ENCODE measurements around the gene SQSTM1. TPM values are rescaled to one million over a fixed set of nuclear protein-coding genes. Genes with fewer than 3 reads are reported as not detected.

The SQSTM1 gene
- total and polyA plus RNA-seq, 9 of the 15 experiments (the other 6 are each of a cell fraction or from before 2014, with no cell fraction given) = 5.6 to 148 (median 64.0) TPM

DNA sequence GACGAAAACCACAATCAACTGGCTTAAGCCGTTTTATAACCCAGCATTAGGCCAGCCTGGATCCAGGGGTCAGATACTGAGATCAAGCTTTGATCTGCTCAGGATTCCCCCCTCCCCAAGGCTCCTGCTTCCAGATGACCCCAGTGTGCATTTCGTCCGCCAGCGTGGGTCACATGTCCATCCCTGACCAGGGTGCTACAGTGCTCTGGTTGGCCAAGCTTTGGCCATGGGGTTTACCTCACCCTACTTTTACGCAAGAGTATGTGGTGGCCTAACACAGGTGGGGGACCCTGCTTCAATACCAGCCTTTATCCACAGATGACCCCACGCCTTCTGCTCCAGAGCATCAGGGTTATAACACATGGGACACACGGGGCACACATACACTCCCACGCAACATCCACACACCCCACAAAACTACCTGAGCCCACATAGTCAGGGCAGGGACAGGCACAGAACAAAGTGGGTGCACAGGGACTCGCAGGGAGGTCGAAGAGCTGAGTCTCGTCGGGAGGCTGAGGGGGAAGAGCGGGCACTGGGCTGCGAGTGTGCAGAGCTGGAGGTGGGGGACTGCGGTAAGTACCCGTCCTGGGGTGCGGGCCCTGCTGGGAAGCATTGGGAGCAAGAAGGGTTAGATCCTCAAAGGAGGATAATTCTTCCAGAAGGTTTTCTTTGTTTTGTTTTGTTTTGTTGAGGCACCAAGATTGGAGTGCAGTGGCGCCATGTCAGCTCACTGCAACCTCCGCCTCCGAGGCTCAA is 5.0 kb upstream of the SQSTM1 start:
- BruUV-seq (replicated peaks) = no TSS peak
- FAIRE-seq = no peak
- H3K9ac ChIP-seq (ENCODE audit: insufficient read depth in 1 of 2, low read depth in 2 of 2, low read length in 2 of 2) = no peak overlapping the region
- H3K4me2 ChIP-seq (ENCODE audit: insufficient read depth, low read length) = no peak overlapping the region
- DNase-seq (ENCODE audit: extremely low read depth in 1 of 4, low spot score in 3 of 4) = no peak
- ChIA-PET CTCF (ENCODE audit: low intra/inter-chr PET ratio) (no interaction called here), POLR2A (interaction anchor here (0.7 to 1.6 kb wide), 2 partner anchors 12 to 28 kb away, joined by 3 to 4 read pairs; no protein-coding TSS in a partner anchor)
- peaks cover 38% of the 10 kb centered on the region; the same call in 2 of the 3 replicates for H3K36me3 ChIP-seq (ENCODE audit: control insufficient read depth, insufficient read depth, low read length)
- WGBS (ENCODE audit: insufficient coverage, low coverage, missing lambda C conversion rate) = 96% methylated on average over 16 of the region's 21 CpGs
- H3K9me1 ChIP-seq (ENCODE audit: control insufficient read depth, insufficient read depth, low read length) = no peaks in the 10 kb centered on the region
- no peaks in the 10 kb centered on the region for H4K20me1 ChIP-seq (replicated peaks; ENCODE audit: control insufficient read depth, insufficient read depth, low read length)
- no peaks in the 10 kb centered on the region for H3K9me3 ChIP-seq (replicated peaks; ENCODE audit: control insufficient read depth, insufficient read depth, low read depth, low read length)
- H3K27ac ChIP-seq (ENCODE audit: extremely low read depth, low read depth, low read length) = no peak overlapping the region; the same call in 2 of the 3 replicates
- no peaks in the 10 kb centered on the region for H3K27me3 ChIP-seq (ENCODE audit: control insufficient read depth in 2 of 2, insufficient read depth in 2 of 2, low read length in 2 of 2)
- H2AFZ ChIP-seq (ENCODE audit: low read depth, low read length) = no peak overlapping the region
- no peak overlapping the region for H3K4me3 ChIP-seq
- ATAC-seq = no peak
- TF ChIP-seq, protein P1, sequence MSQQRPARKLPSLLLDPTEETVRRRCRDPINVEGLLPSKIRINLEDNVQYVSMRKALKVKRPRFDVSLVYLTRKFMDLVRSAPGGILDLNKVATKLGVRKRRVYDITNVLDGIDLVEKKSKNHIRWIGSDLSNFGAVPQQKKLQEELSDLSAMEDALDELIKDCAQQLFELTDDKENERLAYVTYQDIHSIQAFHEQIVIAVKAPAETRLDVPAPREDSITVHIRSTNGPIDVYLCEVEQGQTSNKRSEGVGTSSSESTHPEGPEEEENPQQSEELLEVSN (IDR thresholded peaks at IDR 0.05; ENCODE audit: borderline replicate concordance in 1 of 2, extremely low read depth in 1 of 2, insufficient read depth in 1 of 2, insufficient read length in 1 of 2, low read depth in 1 of 2, low read length in 1 of 2, poor library complexity in 1 of 2, severe bottlenecking in 1 of 2) = no peak
- no peak for TF ChIP-seq ZNF408 (CRISPR knock-in tag; IDR thresholded peaks at IDR 0.05; ENCODE audit: low read depth)
- TF ChIP-seq ERF (CRISPR knock-in tag; IDR thresholded peaks at IDR 0.05) = no peak
- peaks cover 62% of the 10 kb centered on the region for H3K79me2 ChIP-seq (ENCODE audit: control insufficient read depth, insufficient read depth, low read length)
- intact Hi-C loops (cut with micrococcal nuclease) = no loop called here
- peaks cover 32 to 65% of the 10 kb centered on the region in 2 experiments for H3K4me1 ChIP-seq (replicated peaks in 1 of 2; ENCODE audit: control insufficient read depth in 2 of 2, insufficient read depth in 2 of 2, low read length in 2 of 2)
- in situ Hi-C loops (cut with MboI) = no loop called here

Data from K562 (cell line).